Measurements from ENCODE around the gene TEX28.
"Not testable (repeated sequence)": the region's sequence is repeated elsewhere in the genome, so short reads cannot be mapped to it uniquely, and the experiment has no call there.

The TEX28 gene

DNA sequence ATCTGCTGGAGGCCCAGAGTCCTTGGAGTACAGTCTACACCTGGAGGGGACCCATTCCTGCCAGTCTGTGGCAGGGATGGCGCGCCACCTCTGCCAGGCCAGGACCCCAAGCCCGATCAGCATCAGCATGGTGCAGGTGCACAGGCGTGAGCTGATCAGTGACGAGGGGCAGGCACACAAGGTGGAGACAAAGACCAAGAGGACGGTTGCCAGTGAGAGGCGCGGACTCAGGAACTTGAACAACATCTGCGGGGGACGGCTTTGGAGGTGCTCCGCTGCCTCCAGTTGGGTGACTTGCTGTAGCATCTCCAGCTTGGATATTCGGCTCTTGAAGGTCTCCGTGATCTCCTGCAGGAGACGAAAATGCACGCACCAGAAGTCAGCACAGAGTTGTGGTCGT lies 61.3 kb downstream of the TEX28 start:
- no CpG with 5 or more reads among the region's 16 CpGs for WGBS
- H3K4me2 ChIP-seq (ENCODE audit: low read length, poor library complexity, severe bottlenecking) = not testable (repeated sequence)

DNA sequence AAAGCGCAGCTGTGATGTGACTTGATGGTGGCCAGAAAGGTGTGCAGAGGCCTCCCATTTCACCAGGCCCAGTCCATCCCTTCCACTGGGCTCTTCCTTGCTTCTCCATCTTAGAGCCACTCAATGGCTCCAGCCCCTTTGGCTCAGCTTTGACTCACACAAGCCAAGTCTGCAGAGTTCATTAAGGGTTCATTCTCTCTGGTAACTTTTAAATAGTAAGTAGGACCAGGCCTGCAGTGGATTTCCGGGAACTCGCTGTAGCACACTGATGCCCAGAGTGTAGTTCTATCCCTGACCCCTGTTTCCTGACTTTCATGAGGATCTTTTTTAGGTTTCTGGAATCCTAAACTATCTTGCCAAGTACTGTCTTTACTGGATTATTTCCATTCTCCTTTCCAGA lies 63.5 kb downstream of the TEX28 start:
- not testable (repeated sequence) for H2BK5ac ChIP-seq (ENCODE audit: low read depth, low read length, poor library complexity, severe bottlenecking); H3K9me3 ChIP-seq (ENCODE audit: control insufficient read depth, low read length); H2AFZ ChIP-seq (ENCODE audit: low read depth, low read length); H2BK120ac ChIP-seq (ENCODE audit: low read depth, low read length); H3K4me3 ChIP-seq (ENCODE audit: insufficient read depth in 1 of 2, low read depth in 1 of 2, low read length in 2 of 2); H3K14ac ChIP-seq (ENCODE audit: low read length in 2 of 2); H4K8ac ChIP-seq (ENCODE audit: low read length); H3K4me1 ChIP-seq (ENCODE audit: control insufficient read depth, insufficient read depth, low read depth, low read length); H3K18ac ChIP-seq (ENCODE audit: low read depth in 1 of 2, low read length in 2 of 2); H2AK5ac ChIP-seq (ENCODE audit: low read length, severe bottlenecking); H2BK15ac ChIP-seq (ENCODE audit: low read depth, poor library complexity, severe bottlenecking); DNase-seq; H3K36me3 ChIP-seq (ENCODE audit: control insufficient read depth in 1 of 2, insufficient read depth in 2 of 2, low read depth in 1 of 2, low read length in 2 of 2); H3K4me2 ChIP-seq (ENCODE audit: low read length, poor library complexity, severe bottlenecking); H3K23ac ChIP-seq (ENCODE audit: low read length in 2 of 2); H3K79me1 ChIP-seq (replicated peaks; ENCODE audit: low read length, poor library complexity, severe bottlenecking); H4K91ac ChIP-seq (ENCODE audit: low read length); H3K27ac ChIP-seq (ENCODE audit: low read length, poor library complexity, severe bottlenecking); H3K27me3 ChIP-seq (ENCODE audit: control insufficient read depth in 1 of 2, insufficient read depth in 1 of 2, low read length in 2 of 2); H3K9ac ChIP-seq (ENCODE audit: low read length); H2BK12ac ChIP-seq (ENCODE audit: low read length in 2 of 2); H3K4ac ChIP-seq (ENCODE audit: low read depth in 1 of 2, low read length in 2 of 2)
- no CpG with 5 or more reads among the region's 3 CpGs for WGBS

More for the DNA sequence above, 61.3 kb downstream of the TEX28 start:
- H3K27ac ChIP-seq (ENCODE audit: low read length, poor library complexity, severe bottlenecking); H3K9ac ChIP-seq (ENCODE audit: low read length); H3K9me3 ChIP-seq (ENCODE audit: control insufficient read depth, low read length); H3K23ac ChIP-seq (ENCODE audit: low read length in 2 of 2); H4K91ac ChIP-seq (ENCODE audit: low read length); H2BK15ac ChIP-seq (ENCODE audit: low read depth, poor library complexity, severe bottlenecking); H3K14ac ChIP-seq (ENCODE audit: low read length in 2 of 2); H2BK120ac ChIP-seq (ENCODE audit: low read depth, low read length); H3K4me3 ChIP-seq (ENCODE audit: insufficient read depth in 1 of 2, low read depth in 1 of 2, low read length in 2 of 2); H4K8ac ChIP-seq (ENCODE audit: low read length); H3K18ac ChIP-seq (ENCODE audit: low read depth in 1 of 2, low read length in 2 of 2); H3K4me1 ChIP-seq (ENCODE audit: control insufficient read depth, insufficient read depth, low read depth, low read length); H2BK5ac ChIP-seq (ENCODE audit: low read depth, low read length, poor library complexity, severe bottlenecking); H2AK5ac ChIP-seq (ENCODE audit: low read length, severe bottlenecking); H2BK12ac ChIP-seq (ENCODE audit: low read length in 2 of 2); H3K79me1 ChIP-seq (replicated peaks; ENCODE audit: low read length, poor library complexity, severe bottlenecking); H3K4ac ChIP-seq (ENCODE audit: low read depth in 1 of 2, low read length in 2 of 2); H2AFZ ChIP-seq (ENCODE audit: low read depth, low read length); H3K27me3 ChIP-seq (ENCODE audit: control insufficient read depth in 1 of 2, insufficient read depth in 1 of 2, low read length in 2 of 2); H3K36me3 ChIP-seq (ENCODE audit: control insufficient read depth in 1 of 2, insufficient read depth in 2 of 2, low read depth in 1 of 2, low read length in 2 of 2); DNase-seq: not testable (repeated sequence)

DNA sequence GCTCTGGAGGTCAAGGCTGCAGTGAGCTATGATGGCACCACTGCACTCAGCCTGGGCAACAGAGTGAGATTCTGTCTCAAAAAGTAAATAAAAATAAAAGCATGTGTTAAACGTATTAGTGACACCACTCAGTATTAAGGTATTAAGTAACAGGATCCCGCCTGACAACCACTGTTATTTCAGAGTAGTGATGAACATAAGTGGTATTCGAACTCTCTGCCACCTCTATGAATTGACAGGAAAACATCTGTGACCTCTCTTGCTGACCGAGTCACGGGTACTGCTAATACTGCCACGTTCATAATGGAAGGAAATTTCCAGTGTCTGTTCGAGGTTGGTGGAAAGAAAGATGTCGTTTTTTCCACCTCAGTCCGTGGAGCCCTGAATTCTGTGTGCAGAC lies 68.2 kb downstream of the TEX28 start:
- H3K9ac ChIP-seq (ENCODE audit: low read length); H3K9me3 ChIP-seq (ENCODE audit: control insufficient read depth, low read length); H3K23ac ChIP-seq (ENCODE audit: low read length in 2 of 2); H3K79me1 ChIP-seq (replicated peaks; ENCODE audit: low read length, poor library complexity, severe bottlenecking); H3K4me3 ChIP-seq (ENCODE audit: insufficient read depth in 1 of 2, low read depth in 1 of 2, low read length in 2 of 2); H3K18ac ChIP-seq (ENCODE audit: low read depth in 1 of 2, low read length in 2 of 2); H4K91ac ChIP-seq (ENCODE audit: low read length); H2AFZ ChIP-seq (ENCODE audit: low read depth, low read length); H3K4ac ChIP-seq (ENCODE audit: low read depth in 1 of 2, low read length in 2 of 2); H2BK15ac ChIP-seq (ENCODE audit: low read depth, poor library complexity, severe bottlenecking); DNase-seq; H3K4me2 ChIP-seq (ENCODE audit: low read length, poor library complexity, severe bottlenecking); H3K36me3 ChIP-seq (ENCODE audit: control insufficient read depth in 1 of 2, insufficient read depth in 2 of 2, low read depth in 1 of 2, low read length in 2 of 2); H2BK120ac ChIP-seq (ENCODE audit: low read depth, low read length); H4K8ac ChIP-seq (ENCODE audit: low read length); H3K14ac ChIP-seq (ENCODE audit: low read length in 2 of 2); H2BK12ac ChIP-seq (ENCODE audit: low read length in 2 of 2); H3K4me1 ChIP-seq (ENCODE audit: control insufficient read depth, insufficient read depth, low read depth, low read length); H2BK5ac ChIP-seq (ENCODE audit: low read depth, low read length, poor library complexity, severe bottlenecking); H3K27me3 ChIP-seq (ENCODE audit: control insufficient read depth in 1 of 2, insufficient read depth in 1 of 2, low read length in 2 of 2); H3K27ac ChIP-seq (ENCODE audit: low read length, poor library complexity, severe bottlenecking); H2AK5ac ChIP-seq (ENCODE audit: low read length, severe bottlenecking): not testable (repeated sequence)
- WGBS = no CpG with 5 or more reads among the region's 9 CpGs

DNA sequence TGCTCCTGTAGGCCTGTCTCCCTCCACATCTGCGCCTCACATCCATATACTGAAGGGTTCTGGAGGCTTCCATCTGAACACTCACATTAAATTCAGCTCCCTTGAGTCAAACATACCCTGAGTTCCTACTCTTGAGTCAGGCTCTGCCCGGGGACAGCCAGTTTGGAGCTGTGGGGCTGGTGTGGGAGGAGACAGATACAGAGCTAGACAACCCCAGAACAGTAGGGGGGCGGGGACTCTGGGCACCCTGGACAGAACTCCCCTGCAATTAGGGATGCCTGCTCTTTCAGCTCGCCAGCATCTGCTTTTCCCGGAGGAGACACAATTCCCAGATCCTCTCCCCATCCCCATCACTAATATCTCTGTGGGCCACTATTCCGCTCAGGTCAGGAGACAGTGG lies 69.6 kb downstream of the TEX28 start:
- H2BK12ac ChIP-seq (ENCODE audit: low read length in 2 of 2); H4K8ac ChIP-seq (ENCODE audit: low read length); H3K79me1 ChIP-seq (replicated peaks; ENCODE audit: low read length, poor library complexity, severe bottlenecking); H3K36me3 ChIP-seq (ENCODE audit: control insufficient read depth in 1 of 2, insufficient read depth in 2 of 2, low read depth in 1 of 2, low read length in 2 of 2); H2BK15ac ChIP-seq (ENCODE audit: low read depth, poor library complexity, severe bottlenecking); H3K27me3 ChIP-seq (ENCODE audit: control insufficient read depth in 1 of 2, insufficient read depth in 1 of 2, low read length in 2 of 2); H3K27ac ChIP-seq (ENCODE audit: low read length, poor library complexity, severe bottlenecking); H3K4me1 ChIP-seq (ENCODE audit: control insufficient read depth, insufficient read depth, low read depth, low read length); H3K4me2 ChIP-seq (ENCODE audit: low read length, poor library complexity, severe bottlenecking); H3K18ac ChIP-seq (ENCODE audit: low read depth in 1 of 2, low read length in 2 of 2); H2BK5ac ChIP-seq (ENCODE audit: low read depth, low read length, poor library complexity, severe bottlenecking); H3K4ac ChIP-seq (ENCODE audit: low read depth in 1 of 2, low read length in 2 of 2); H3K4me3 ChIP-seq (ENCODE audit: insufficient read depth in 1 of 2, low read depth in 1 of 2, low read length in 2 of 2); DNase-seq; H4K91ac ChIP-seq (ENCODE audit: low read length); H2AK5ac ChIP-seq (ENCODE audit: low read length, severe bottlenecking); H3K23ac ChIP-seq (ENCODE audit: low read length in 2 of 2); H3K9ac ChIP-seq (ENCODE audit: low read length); H2AFZ ChIP-seq (ENCODE audit: low read depth, low read length); H3K9me3 ChIP-seq (ENCODE audit: control insufficient read depth, low read length); H2BK120ac ChIP-seq (ENCODE audit: low read depth, low read length); H3K14ac ChIP-seq (ENCODE audit: low read length in 2 of 2): not testable (repeated sequence)
- WGBS = no CpG with 5 or more reads among the region's 6 CpGs
